GM13977 (cell line): ENCODE results near the gene SCFD2.

ENCODE experiments used
- DNase-seq: peaks from one replicate; pipeline ENCODE4 v3.0.0; 2012; ENCODE audit warnings: low spot score
- in situ Hi-C: fragments of 300-500 bp; cut with MboI; formaldehyde crosslinking; loops from one replicate; pipeline ENCODE4 v1.12.0; 2022; ENCODE audit warnings: low sequenced_read_pairs, low pct_unique_long_range_greater_than_20kb, mixed read lengths, inconsistent platforms; ENCODE audit not compliant: unreplicated experiment
- TF ChIP-seq, protein P1 (sequence below): IDR thresholded peaks from 2 replicates; pipeline ENCODE4 v1.5.1; 2012; ENCODE audit warnings: mild to moderate bottlenecking, control low read depth; ENCODE audit not compliant: insufficient read depth; ENCODE audit errors: extremely low read depth, missing control alignments

SCFD2 gene

DNA sequence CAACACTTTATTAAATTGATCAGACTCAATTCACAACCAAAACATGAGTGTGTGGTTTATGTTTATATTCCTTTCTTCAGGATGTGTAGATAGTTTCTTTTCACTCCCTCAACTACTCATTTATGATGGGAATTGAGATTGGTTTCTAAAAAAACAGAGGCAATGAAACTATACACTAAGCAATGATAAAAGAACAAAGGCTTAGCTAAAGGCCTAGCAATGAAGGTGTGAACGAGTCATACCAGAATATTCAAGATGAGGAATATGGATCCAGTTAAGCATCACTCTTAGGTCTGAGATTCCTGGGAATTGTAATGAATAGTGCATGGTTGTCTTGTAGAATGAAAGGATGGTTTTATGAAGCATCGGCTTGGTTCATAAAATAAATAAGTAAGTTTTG is 521.3 kb downstream of the SCFD2 start:
- in situ Hi-C loops, result no loop called here
- no peak for DNase-seq
- TF ChIP-seq, protein P1, sequence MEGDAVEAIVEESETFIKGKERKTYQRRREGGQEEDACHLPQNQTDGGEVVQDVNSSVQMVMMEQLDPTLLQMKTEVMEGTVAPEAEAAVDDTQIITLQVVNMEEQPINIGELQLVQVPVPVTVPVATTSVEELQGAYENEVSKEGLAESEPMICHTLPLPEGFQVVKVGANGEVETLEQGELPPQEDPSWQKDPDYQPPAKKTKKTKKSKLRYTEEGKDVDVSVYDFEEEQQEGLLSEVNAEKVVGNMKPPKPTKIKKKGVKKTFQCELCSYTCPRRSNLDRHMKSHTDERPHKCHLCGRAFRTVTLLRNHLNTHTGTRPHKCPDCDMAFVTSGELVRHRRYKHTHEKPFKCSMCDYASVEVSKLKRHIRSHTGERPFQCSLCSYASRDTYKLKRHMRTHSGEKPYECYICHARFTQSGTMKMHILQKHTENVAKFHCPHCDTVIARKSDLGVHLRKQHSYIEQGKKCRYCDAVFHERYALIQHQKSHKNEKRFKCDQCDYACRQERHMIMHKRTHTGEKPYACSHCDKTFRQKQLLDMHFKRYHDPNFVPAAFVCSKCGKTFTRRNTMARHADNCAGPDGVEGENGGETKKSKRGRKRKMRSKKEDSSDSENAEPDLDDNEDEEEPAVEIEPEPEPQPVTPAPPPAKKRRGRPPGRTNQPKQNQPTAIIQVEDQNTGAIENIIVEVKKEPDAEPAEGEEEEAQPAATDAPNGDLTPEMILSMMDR, result no peak

DNA sequence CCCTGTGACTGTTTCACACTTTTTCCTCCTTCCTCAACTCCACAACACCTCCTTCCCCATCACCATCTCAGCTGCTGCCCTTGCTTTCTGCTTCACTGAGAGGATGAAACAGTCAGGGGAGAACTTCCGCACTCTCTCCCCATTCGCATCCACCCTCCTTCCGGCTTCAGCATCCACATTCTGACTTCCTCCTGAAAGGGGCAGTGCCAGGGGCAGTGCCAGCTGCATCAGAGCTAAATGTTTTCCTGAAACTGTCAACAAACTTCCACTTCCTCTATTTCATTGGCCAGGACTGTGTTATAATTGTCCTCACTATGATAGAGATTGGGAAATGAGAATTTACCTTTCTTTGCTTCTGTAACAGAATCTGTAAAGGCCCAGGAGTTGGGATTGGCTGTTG is 521.9 kb downstream of the SCFD2 start:
- DNase-seq, result no peak
- TF ChIP-seq, protein P1, result no peak
- in situ Hi-C loops, result no loop called here

DNA sequence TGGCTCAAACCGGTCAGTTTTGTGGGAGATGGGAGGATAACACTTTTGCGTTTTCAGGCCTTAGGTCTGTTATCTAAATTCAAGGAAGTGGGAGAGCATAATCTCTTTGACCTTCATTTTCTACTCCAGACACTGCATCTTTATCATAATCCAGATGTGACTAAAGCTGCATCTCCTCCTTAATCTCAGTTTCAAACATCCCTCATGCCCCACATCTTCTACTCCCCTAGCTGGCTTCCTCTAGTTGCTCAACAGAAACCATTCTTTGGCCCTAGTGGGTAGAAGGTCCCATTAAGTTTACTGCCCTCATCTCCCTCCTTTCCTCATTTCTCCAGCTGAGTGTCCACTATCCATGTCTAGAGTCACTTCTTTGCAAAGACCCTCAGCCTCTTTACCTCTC is 522.5 kb downstream of the SCFD2 start:
- in situ Hi-C loops, result no loop called here
- TF ChIP-seq, protein P1, result no peak

DNA sequence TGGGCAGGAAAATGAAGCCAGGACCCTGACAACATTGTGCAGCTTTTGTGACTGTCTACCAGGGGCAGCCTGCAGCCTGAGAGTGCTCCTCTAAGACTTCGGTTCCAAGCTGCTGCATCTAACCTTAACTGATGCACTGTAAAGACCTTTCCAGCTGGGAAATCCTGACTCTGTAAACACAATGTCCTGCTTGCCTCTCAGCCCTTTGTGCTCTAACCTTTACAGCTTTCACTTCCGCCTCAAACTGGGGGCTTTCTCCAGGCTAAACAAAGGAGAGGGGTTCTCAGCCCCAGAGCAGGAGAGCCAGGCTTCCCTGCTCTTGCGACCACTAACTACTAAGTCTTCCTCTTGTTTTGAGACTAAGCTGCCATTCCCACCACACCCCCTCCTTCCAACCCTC is 523.1 kb downstream of the SCFD2 start:
- TF ChIP-seq, protein P1, result no peak
- in situ Hi-C loops, result no loop called here
- no peak for DNase-seq

More for the DNA sequence above, 522.5 kb downstream of the SCFD2 start:
- no peak for DNase-seq

DNA sequence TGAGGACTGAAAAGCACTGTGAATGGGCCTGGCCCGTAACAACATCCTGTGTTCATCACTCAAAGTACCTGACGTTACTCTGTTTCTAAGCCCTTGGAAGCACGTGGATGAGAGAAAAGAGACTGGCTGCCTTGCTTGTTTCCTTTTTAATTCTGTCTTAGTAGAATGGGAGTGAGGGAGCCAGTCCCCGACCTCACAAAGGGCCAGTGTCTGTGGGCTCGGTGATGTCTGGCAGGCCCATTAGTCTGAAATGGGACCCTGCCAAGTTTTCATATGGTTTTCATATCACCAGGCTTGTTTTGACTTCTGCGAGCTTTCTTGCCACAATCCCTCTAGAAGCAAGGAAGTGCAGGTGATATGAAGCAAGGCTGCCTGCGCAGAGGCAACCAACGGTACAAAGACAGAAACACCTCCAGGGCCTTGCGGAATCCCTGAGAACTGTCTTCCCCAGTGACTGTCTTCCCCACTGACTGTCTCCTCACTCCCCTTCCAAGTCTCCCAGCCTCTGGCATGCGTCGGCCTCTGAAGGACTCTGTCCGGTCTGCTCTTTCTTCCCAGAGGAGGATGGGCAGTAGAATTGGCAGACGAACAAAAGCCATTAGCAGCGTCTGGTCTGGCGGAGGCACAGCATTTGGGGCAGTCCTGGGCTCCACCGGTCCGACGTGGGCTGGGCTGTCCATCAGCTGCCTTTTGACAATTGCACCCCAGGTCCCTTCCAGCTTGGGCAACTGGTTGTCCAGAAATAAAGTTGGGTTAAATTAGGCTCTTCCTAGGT is 524.0 kb downstream of the SCFD2 start:
- TF ChIP-seq, protein P1, result no peak
- no peak for DNase-seq
- in situ Hi-C loops, result no loop called here

DNA sequence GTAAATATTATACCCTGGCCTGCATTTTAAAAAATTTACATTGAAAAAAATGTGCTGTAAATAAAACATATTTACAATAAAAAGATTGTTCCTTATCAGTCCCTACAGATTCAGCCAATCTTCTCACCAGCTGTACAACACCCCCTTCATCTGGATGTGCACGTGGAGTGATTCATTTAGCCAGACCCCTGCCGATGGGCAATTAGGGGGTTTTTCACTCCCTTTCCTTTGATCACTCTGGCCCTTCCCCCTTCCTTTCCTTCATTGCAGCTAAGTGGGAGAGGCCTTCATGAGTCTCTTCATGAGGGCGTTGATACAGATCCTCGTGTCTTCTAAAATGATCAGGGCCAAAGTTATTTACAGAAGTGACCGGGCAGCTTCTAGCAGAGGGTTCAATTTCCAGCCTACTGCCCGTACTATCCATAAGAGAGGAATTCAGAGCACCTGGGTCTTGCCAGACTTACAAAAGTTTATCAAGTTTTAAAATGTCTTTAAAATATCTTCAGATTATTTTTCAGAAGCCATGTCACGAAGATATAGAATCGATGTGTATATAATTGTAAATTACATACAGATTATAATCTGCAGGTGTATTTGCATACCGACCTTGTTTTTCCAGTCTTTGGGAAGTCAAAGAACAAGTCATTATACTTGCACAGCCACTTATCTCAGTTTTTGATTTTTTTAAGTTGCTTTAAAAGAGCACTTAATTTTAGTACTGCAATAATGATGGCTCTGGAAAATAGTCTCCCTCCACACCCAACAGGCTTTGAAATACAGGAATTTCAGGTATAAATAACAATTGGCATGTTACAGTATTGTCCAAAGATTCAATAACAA is 525.1 kb downstream of the SCFD2 start:
- TF ChIP-seq, protein P1, result no peak
- no peak for DNase-seq
- in situ Hi-C loops, result no loop called here
